ENCODE results near the gene EFCAB6.

Gene EFCAB6

DNA sequence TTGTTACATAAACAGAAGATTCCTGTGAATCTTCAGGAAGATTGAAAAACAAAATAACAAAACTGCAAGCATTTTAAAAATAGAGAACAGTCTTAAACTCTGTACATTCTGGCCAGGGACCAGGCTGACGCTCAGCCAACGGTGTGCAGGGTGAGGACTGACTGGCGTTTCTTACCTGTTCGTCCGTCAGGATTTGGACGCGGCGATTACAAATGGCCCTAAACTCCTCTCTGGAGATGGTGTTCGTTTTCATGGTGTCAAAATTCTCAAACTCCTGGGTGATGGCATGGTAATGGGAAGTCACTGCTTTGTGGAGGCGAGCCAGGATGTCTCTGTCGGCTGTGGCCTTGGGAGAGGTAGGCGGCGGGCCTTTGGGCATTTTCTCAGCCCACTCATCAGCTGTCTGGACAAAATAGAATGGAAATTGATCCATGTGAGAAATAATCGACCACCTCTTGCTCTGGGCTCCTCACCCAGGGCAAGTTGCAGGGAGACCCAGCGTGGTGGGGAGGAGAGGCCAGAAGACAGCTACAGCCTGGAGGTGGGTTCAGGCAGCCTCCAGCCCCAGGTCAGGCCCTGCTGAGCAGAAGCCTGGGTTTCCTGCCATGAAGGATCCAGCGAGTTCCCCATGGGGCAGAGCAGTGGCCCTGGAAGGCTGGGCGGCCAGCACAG, 257.3 kb downstream of the EFCAB6 start:
- no peak for TF ChIP-seq EZH2phosphoT487 (IDR thresholded peaks at IDR 0.05; ENCODE audit: borderline replicate concordance)
- TF ChIP-seq, protein P1, sequence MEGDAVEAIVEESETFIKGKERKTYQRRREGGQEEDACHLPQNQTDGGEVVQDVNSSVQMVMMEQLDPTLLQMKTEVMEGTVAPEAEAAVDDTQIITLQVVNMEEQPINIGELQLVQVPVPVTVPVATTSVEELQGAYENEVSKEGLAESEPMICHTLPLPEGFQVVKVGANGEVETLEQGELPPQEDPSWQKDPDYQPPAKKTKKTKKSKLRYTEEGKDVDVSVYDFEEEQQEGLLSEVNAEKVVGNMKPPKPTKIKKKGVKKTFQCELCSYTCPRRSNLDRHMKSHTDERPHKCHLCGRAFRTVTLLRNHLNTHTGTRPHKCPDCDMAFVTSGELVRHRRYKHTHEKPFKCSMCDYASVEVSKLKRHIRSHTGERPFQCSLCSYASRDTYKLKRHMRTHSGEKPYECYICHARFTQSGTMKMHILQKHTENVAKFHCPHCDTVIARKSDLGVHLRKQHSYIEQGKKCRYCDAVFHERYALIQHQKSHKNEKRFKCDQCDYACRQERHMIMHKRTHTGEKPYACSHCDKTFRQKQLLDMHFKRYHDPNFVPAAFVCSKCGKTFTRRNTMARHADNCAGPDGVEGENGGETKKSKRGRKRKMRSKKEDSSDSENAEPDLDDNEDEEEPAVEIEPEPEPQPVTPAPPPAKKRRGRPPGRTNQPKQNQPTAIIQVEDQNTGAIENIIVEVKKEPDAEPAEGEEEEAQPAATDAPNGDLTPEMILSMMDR (conservative IDR thresholded peaks at IDR 0.05; ENCODE audit: low read length), result no peak
- Histone ChIP-seq H3K4me3 (ENCODE audit: low read length, poor library complexity, severe bottlenecking) (no peak overlapping the region), H3K9ac (ENCODE audit: low read depth, low read length, poor library complexity, severe bottlenecking) (no peak overlapping the region), H4K20me1 (ENCODE audit: insufficient read depth, low read length, poor library complexity, severe bottlenecking) (no peaks in the 10 kb centered on the region), H3K27me3 (ENCODE audit: insufficient read depth, low read length, poor library complexity, severe bottlenecking) (no peaks in the 10 kb centered on the region), H3K9me2 (replicated peaks; ENCODE audit: low read depth, low read length) (no peaks in the 10 kb centered on the region), H3K36me3 (ENCODE audit: insufficient read depth, low read length) (no peaks in the 10 kb centered on the region), H3K4me1 (ENCODE audit: insufficient read depth, low read length, poor library complexity, severe bottlenecking) (no peaks in the 10 kb centered on the region), H2AFZ (ENCODE audit: low read length) (no peak overlapping the region), H3K79me2 (ENCODE audit: insufficient read depth, low read length) (no peaks in the 10 kb centered on the region), H3F3A (ENCODE audit: low read depth) (no peaks in the 10 kb centered on the region), H3K9me3 (ENCODE audit: insufficient read depth, low read depth, low read length) (no peaks in the 10 kb centered on the region), H3K4me2 (ENCODE audit: low read depth, low read length, poor library complexity, severe bottlenecking) (no peak overlapping the region)

- Histone ChIP-seq H3K36me3 (ENCODE audit: insufficient read depth, low read length) (no peaks in the 10 kb centered on the region), H3F3A (ENCODE audit: low read depth) (no peaks in the 10 kb centered on the region), H2AFZ (ENCODE audit: low read length) (no peak overlapping the region), H3K9me3 (ENCODE audit: insufficient read depth, low read depth, low read length) (no peaks in the 10 kb centered on the region), H3K4me2 (ENCODE audit: low read depth, low read length, poor library complexity, severe bottlenecking) (no peak overlapping the region), H3K4me3 (ENCODE audit: low read length, poor library complexity, severe bottlenecking) (no peak overlapping the region), H3K4me1 (ENCODE audit: insufficient read depth, low read length, poor library complexity, severe bottlenecking) (no peaks in the 10 kb centered on the region), H3K79me2 (ENCODE audit: insufficient read depth, low read length) (no peaks in the 10 kb centered on the region), H3K9me2 (replicated peaks; ENCODE audit: low read depth, low read length) (no peaks in the 10 kb centered on the region), H3K9ac (ENCODE audit: low read depth, low read length, poor library complexity, severe bottlenecking) (no peak overlapping the region), H3K27me3 (ENCODE audit: insufficient read depth, low read length, poor library complexity, severe bottlenecking) (no peaks in the 10 kb centered on the region), H4K20me1 (ENCODE audit: insufficient read depth, low read length, poor library complexity, severe bottlenecking) (no peaks in the 10 kb centered on the region)
- TF ChIP-seq, protein P1 (conservative IDR thresholded peaks at IDR 0.05; ENCODE audit: low read length), result no peak
- TF ChIP-seq EZH2phosphoT487 (IDR thresholded peaks at IDR 0.05; ENCODE audit: borderline replicate concordance), result no peak
Measured at GRCh38 chr22:43554259-43554636, 257.9 kb downstream of the EFCAB6 start.

- H3K4me2 ChIP-seq (ENCODE audit: low read depth, low read length, poor library complexity, severe bottlenecking), result no peak overlapping the region
- H3K36me3 ChIP-seq (ENCODE audit: insufficient read depth, low read length), result no peaks in the 10 kb centered on the region
- H2AFZ ChIP-seq (ENCODE audit: low read length), result no peak overlapping the region
- H3K9me2 ChIP-seq (replicated peaks; ENCODE audit: low read depth, low read length), result no peaks in the 10 kb centered on the region
- H3K79me2 ChIP-seq (ENCODE audit: insufficient read depth, low read length), result no peaks in the 10 kb centered on the region
- H3K27me3 ChIP-seq (ENCODE audit: insufficient read depth, low read length, poor library complexity, severe bottlenecking), result no peaks in the 10 kb centered on the region
- no peak overlapping the region for H3K9ac ChIP-seq (ENCODE audit: low read depth, low read length, poor library complexity, severe bottlenecking)
- TF ChIP-seq EZH2phosphoT487 (IDR thresholded peaks at IDR 0.05; ENCODE audit: borderline replicate concordance), result no peak
- no peaks in the 10 kb centered on the region for H3K9me3 ChIP-seq (ENCODE audit: insufficient read depth, low read depth, low read length)
- no peak overlapping the region for H3K4me3 ChIP-seq (ENCODE audit: low read length, poor library complexity, severe bottlenecking)
- H3F3A ChIP-seq (ENCODE audit: low read depth), result no peaks in the 10 kb centered on the region
- H3K4me1 ChIP-seq (ENCODE audit: insufficient read depth, low read length, poor library complexity, severe bottlenecking), result no peaks in the 10 kb centered on the region
- no peaks in the 10 kb centered on the region for H4K20me1 ChIP-seq (ENCODE audit: insufficient read depth, low read length, poor library complexity, severe bottlenecking)
Measured at GRCh38 chr22:43553451-43554258, 258.4 kb downstream of the EFCAB6 start.
